HL-60 (cell line): Measurements from ENCODE around the gene ATP6V1F.
"Not testable (repeated sequence)": the region's sequence is repeated elsewhere in the genome, so short reads cannot be mapped to it uniquely, and the experiment has no call there.

ENCODE experiments used
- DNase-seq, 2 experiments: peaks; one replicate each; pipeline ENCODE4 v3.0.0-alpha.2; 2010 to 2020; ENCODE audit warnings: low read depth in 1 of 2, low spot score in 1 of 2
- H3K27ac ChIP-seq: fragments of 250-450 bp; sonication (Bioruptor Pico); replicated peaks from 2 replicates; pipeline ENCODE4 v1.5.1; 2020; ENCODE audit warnings: mild to moderate bottlenecking, moderate library complexity
- H3K27me3 ChIP-seq: fragments of 250-450 bp; sonication (Bioruptor Pico); 2 replicates; pipeline ENCODE4 v1.5.1; 2021; ENCODE audit warnings: mild to moderate bottlenecking, moderate library complexity; ENCODE audit not compliant: insufficient read depth, poor library complexity, severe bottlenecking
- H3K4me3 ChIP-seq: replicated peaks from 2 replicates; pipeline ENCODE4 v1.5.1; 2011; ENCODE audit warnings: mild to moderate bottlenecking, control low read depth, low read length; ENCODE audit not compliant: insufficient read depth
- GABPA ChIP-seq: IDR thresholded peaks from 2 replicates; pipeline ENCODE4 v1.6.1; 2012; ENCODE audit warnings: low read depth
- POLR2AphosphoS5 ChIP-seq: IDR thresholded peaks from 2 replicates; pipeline ENCODE4 v1.6.1; 2012; ENCODE audit warnings: low read depth
- SPI1 ChIP-seq: IDR thresholded peaks from 2 replicates; pipeline ENCODE4 v1.6.1; 2012; ENCODE audit warnings: low read depth, mild to moderate bottlenecking, borderline replicate concordance
- TF ChIP-seq, protein P1 (sequence below): IDR thresholded peaks from one replicate; pipeline ENCODE4 v1.5.1; 2011; ENCODE audit warnings: low read length, control low read depth, inconsistent platforms; ENCODE audit not compliant: insufficient read depth
- TF ChIP-seq, protein P2 (sequence below): IDR thresholded peaks from 2 replicates; pipeline ENCODE4 v1.6.1; 2012; ENCODE audit warnings: low read depth; ENCODE audit not compliant: insufficient replicate concordance

ATP6V1F gene

DNA sequence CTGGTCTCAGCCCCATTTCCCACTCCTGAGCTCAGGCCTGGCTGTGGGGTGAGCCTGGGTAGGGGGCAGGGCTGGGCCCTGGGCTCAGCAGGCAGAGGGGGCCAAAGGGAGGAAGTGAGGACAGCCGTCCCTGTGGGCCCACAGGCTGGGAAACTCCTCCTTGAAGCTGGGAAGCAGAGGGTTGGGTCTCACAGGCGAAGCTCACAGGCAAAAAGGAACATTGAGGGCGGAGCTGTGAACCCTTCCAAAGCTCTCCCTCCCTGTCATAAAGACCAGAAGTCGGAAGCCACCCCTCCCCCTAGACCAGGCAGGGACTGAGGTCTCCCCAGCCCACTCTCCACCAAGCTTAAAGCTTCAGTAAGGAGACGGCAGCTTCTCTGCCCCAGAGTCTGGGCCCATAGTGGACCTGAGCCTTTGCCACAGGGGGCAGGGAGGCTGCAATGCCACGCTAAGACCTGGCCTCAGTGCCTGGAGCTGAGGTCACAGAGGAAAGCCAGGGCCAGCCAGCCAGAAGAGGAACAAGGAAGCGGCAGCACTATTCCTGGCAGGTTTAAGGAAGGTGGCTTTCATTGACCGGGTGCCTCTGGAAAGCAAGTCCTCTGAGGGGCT is 48.9 kb downstream of the ATP6V1F start:
- peaks cover 17% of the 10 kb centered on the region for H3K27me3 ChIP-seq
- H3K27ac ChIP-seq: no peak overlapping the region
- DNase-seq: no peak
- no peak overlapping the region for H3K4me3 ChIP-seq
- TF ChIP-seq SPI1 (no peak), GABPA (no peak), POLR2AphosphoS5 (no peak)
- TF ChIP-seq, protein P1, sequence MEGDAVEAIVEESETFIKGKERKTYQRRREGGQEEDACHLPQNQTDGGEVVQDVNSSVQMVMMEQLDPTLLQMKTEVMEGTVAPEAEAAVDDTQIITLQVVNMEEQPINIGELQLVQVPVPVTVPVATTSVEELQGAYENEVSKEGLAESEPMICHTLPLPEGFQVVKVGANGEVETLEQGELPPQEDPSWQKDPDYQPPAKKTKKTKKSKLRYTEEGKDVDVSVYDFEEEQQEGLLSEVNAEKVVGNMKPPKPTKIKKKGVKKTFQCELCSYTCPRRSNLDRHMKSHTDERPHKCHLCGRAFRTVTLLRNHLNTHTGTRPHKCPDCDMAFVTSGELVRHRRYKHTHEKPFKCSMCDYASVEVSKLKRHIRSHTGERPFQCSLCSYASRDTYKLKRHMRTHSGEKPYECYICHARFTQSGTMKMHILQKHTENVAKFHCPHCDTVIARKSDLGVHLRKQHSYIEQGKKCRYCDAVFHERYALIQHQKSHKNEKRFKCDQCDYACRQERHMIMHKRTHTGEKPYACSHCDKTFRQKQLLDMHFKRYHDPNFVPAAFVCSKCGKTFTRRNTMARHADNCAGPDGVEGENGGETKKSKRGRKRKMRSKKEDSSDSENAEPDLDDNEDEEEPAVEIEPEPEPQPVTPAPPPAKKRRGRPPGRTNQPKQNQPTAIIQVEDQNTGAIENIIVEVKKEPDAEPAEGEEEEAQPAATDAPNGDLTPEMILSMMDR: no peak
- TF ChIP-seq, protein P2, sequence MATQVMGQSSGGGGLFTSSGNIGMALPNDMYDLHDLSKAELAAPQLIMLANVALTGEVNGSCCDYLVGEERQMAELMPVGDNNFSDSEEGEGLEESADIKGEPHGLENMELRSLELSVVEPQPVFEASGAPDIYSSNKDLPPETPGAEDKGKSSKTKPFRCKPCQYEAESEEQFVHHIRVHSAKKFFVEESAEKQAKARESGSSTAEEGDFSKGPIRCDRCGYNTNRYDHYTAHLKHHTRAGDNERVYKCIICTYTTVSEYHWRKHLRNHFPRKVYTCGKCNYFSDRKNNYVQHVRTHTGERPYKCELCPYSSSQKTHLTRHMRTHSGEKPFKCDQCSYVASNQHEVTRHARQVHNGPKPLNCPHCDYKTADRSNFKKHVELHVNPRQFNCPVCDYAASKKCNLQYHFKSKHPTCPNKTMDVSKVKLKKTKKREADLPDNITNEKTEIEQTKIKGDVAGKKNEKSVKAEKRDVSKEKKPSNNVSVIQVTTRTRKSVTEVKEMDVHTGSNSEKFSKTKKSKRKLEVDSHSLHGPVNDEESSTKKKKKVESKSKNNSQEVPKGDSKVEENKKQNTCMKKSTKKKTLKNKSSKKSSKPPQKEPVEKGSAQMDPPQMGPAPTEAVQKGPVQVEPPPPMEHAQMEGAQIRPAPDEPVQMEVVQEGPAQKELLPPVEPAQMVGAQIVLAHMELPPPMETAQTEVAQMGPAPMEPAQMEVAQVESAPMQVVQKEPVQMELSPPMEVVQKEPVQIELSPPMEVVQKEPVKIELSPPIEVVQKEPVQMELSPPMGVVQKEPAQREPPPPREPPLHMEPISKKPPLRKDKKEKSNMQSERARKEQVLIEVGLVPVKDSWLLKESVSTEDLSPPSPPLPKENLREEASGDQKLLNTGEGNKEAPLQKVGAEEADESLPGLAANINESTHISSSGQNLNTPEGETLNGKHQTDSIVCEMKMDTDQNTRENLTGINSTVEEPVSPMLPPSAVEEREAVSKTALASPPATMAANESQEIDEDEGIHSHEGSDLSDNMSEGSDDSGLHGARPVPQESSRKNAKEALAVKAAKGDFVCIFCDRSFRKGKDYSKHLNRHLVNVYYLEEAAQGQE: no peak

DNA sequence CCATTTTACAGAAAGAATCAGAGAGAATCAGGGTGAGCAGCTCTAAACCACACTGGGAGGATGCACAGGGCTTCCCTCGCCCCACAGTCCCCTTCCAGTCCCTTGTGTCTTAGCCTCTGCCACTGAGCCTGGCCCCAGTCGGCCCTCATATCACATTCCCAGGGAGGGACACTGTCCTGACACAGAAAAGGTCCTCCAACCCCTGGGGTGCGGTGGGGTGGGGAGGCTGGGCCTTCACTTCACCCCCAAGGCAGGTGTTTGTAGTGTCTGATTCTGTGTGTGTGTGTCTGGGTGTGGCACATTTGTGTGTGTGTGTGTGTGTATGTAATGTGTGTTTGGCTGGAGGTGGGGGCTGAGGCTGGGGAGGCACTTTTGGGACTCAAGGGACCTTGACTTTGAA is 49.6 kb downstream of the ATP6V1F start:
- TF ChIP-seq, protein P1: no peak
- TF ChIP-seq POLR2AphosphoS5: no peak
- Histone ChIP-seq H3K27me3 (peaks cover 17% of the 10 kb centered on the region), H3K27ac (no peak overlapping the region), H3K4me3 (no peak overlapping the region)
- DNase-seq: no peak

DNA sequence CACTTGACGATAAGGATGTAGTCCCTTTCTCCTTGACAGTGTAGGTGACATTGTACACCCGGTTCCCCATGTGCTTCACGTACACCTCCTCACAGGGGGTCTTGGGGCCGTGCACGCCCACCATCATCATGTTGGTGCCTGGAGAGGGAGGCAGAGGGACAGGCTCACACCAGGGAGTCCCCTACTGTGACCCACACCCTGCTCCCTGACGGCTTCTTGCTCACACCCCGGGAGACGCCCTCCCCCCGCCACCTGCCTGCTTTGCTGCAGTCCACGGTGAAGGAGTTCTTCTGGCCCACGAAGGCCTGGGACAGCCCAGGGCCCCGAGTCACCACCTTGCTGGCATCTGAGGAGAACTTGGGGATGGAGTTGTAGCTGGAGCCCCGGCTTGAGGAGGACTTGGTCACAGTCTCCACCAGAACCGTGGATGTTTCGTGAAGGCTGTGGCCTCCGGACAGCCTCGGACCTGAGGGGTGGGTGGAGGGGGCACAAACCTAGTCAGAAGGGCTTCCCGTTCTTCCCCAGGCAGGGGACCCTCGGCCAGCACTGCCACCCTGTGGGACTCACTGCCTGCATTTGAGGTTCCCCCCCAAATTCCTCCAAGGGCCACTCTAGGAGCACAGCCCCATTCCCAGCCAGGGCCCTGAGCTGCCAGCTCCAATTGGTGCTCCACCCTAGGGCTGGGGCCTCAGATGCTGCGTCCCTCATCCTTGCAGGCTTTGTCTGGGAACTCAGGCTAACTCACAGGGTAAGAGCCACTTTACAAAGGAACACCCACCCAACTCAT is 50.2 kb downstream of the ATP6V1F start:
- not testable (repeated sequence) for DNase-seq, H3K4me3 ChIP-seq, H3K27ac ChIP-seq
- H3K27me3 ChIP-seq: peaks cover 17% of the 10 kb centered on the region

DNA sequence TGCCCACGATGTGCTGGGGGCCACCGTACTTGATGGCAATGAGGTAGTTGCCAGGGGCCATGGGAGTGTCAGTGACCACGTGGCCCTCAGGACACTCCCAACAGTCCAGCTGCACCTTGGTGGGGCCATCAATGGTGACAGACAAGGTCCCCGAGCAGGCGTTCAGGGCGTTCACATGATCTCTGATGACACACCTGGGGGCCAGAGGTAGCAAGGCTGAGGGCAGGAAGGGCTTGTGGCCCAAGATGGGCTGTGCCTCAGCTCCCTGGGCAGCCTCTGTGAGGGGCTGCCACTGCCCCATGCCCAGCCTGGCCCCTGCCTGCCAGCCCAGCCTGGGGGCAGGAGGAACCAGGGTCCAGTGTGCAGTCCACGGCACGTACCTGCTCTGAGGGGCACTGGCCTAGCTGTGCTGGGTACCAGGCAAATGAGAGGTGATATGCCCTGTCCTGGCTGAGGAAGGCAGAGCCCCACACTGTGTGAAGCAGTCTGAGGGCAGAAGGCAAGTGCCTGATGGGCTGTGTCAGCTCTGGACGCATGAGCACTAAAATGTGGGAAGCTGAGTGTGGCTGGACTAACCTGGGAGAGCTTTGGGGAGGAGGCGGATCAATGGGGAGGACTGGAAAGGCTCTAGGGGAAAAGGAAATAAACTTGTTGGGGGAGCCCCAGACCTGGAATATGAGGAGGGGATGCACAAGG is 51.4 kb downstream of the ATP6V1F start:
- Histone ChIP-seq H3K27me3 (peaks cover 16% of the 10 kb centered on the region), H3K27ac (no peak overlapping the region), H3K4me3 (no peak overlapping the region)
- DNase-seq: no peak
- TF ChIP-seq POLR2AphosphoS5 (no peak), GABPA (no peak), SPI1 (no peak)
- TF ChIP-seq, protein P1: no peak
- TF ChIP-seq, protein P2: no peak
